ENCODE measurements around the gene MBNL1.

DNA sequence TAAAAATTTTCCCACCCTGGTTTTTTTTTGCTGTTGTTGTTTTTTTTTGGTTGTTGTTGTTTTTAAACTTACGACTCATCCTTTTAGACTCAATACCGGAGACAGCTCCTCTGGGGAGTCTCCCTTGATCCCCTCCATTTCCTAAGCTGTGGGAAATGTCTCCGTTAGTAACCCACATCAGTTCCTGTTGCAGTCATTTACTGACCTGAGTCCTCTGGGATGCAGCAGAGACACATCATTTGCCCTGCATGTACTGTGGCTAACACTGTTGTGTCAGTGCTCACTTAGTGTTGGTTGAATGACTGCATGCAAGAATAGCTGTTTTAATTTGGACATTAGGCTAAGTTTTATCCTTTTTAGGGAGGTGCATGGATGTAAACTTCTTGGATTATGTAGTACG lies 83.8 kb downstream of the MBNL1 start:
- TF ChIP-seq POLR2A (IDR thresholded peaks at IDR 0.05; ENCODE audit: low read depth, low read length) (no peak), MAZ (IDR thresholded peaks at IDR 0.05; ENCODE audit: borderline replicate concordance, low read depth, low read length) (no peak), CTCF (conservative IDR thresholded peaks at IDR 0.05; ENCODE audit: low read depth, low read length) (no peak)
